Measurements from ENCODE around the gene RAB33A. TPM values are rescaled to one million over a fixed set of nuclear protein-coding genes. Genes with fewer than 3 reads are reported as not detected.

Gene RAB33A
- total and polyA plus RNA-seq, 9 of the 15 experiments (the other 6 are each of a cell fraction or from before 2014, with no cell fraction given) = 0.04 to 0.20 (median 0.06) TPM; not detected in 4

DNA sequence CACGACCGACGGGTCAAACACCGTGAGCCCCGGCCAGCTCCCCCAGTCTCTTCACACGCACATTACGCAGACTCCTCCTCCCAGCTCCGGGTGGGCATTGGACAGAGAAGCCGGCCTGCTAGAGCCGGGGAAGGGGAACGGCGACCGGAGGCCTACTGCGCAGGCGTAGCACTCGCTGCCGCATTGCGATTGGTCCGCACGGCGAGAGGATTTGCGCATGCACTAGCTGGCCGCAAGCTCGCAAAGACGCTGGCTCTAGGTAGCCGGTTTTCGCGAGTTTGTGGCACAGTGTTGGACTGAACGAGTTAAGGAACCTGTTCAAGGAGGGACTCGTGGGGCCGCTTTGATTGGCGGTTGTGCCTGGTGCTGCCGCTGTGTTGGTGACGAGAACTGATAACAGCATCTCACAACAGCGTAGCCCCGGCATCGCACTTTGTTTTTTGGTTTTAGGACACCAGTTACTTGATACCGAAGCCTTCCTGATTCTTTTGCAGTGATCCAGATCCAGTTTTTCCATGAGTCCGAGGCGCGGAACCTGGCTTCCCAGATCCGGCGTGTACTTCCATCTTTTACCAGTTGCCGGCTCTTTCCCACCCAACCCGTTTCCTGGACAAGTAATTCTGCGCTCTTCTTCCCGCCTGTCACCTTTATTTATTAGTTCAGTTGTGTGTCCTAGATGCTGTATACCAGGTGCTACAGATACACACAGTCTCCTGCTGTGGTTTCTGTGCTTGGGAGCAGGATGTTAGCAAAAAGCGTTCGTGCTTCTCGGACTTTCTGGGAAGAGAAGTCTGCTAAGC lies 5.9 kb upstream of the RAB33A start, which contains the start of gene AIFM1 (continued):
- TF ChIP-seq XRCC4 (IDR thresholded peaks at IDR 0.05; ENCODE audit: extremely low read depth, insufficient read depth, insufficient read length) = no peak
- peak; percentile 86 for TF ChIP-seq POLR2H (tag; IDR thresholded peaks at IDR 0.05; ENCODE audit: low read depth)
- TF ChIP-seq PRMT5 (CRISPR knock-in tag; IDR thresholded peaks at IDR 0.05) = no peak
- no peak for TF ChIP-seq MCM7 (IDR thresholded peaks at IDR 0.05)
- no peak; the same call in 1 of the 2 replicates for TF ChIP-seq LCOR (CRISPR knock-in tag; IDR thresholded peaks at IDR 0.05)
- TF ChIP-seq KHSRP (IDR thresholded peaks at IDR 0.05) = no peak
- TF ChIP-seq ETV6 (IDR thresholded peaks at IDR 0.05; ENCODE audit: borderline replicate concordance in 1 of 2, low read depth in 2 of 2, low read length in 1 of 2) = no peak
- TF ChIP-seq ETV6 (CRISPR knock-in tag; IDR thresholded peaks at IDR 0.05; ENCODE audit: borderline replicate concordance) = no peak
- TF ChIP-seq E2F6 (IDR thresholded peaks at IDR 0.05; ENCODE audit: borderline replicate concordance in 1 of 2, extremely low read depth in 1 of 2, insufficient read depth in 1 of 2, insufficient read length in 1 of 2, low read depth in 1 of 2, low read length in 1 of 2, poor library complexity in 1 of 2, severe bottlenecking in 1 of 2) = peak; percentile 60 to 78
- peak; percentile 94 for TF ChIP-seq MEIS2 (IDR thresholded peaks at IDR 0.05; ENCODE audit: partially characterized antibody)
- peak; percentile 93 for TF ChIP-seq XRCC5 (IDR thresholded peaks at IDR 0.05; ENCODE audit: low read depth, low read length)
- TF ChIP-seq MYC (IDR thresholded peaks at IDR 0.05; ENCODE audit: low read depth, low read length) = no peak; the same call in 1 of the 2 replicates
- TF ChIP-seq MYC (CRISPR knock-in tag; IDR thresholded peaks at IDR 0.05; ENCODE audit: borderline replicate concordance, low read depth) = no peak
- peak; percentile 45 for TF ChIP-seq NCOA1 (IDR thresholded peaks at IDR 0.05; ENCODE audit: low read depth)
- no peak for TF ChIP-seq MXD1 (CRISPR knock-in tag; IDR thresholded peaks at IDR 0.05; ENCODE audit: borderline replicate concordance, poor library complexity, severe bottlenecking)
- peak; percentile 70; the same call in 1 of the 2 replicates for TF ChIP-seq HMBOX1 (IDR thresholded peaks at IDR 0.05)
- no peak for TF ChIP-seq CBFA2T2 (conservative IDR thresholded peaks at IDR 0.05)
- TF ChIP-seq RFX5 (IDR thresholded peaks at IDR 0.05; ENCODE audit: low read depth, low read length) = peak; percentile 46
- no peak for TF ChIP-seq ZNF197 (CRISPR knock-in tag; IDR thresholded peaks at IDR 0.05; ENCODE audit: low read depth)
- no peak for TF ChIP-seq NFIX (CRISPR knock-in tag; IDR thresholded peaks at IDR 0.05; ENCODE audit: low read depth)
- peak; percentile 49; the same call in 1 of the 2 replicates for TF ChIP-seq NR4A1 (CRISPR knock-in tag; IDR thresholded peaks at IDR 0.05)
- no peak for TF ChIP-seq NR4A1 (tag; IDR thresholded peaks at IDR 0.05)
- no peak for TF ChIP-seq WHSC1 (IDR thresholded peaks at IDR 0.05; ENCODE audit: low read length)
- TF ChIP-seq MECOM (CRISPR knock-in tag; IDR thresholded peaks at IDR 0.05) = peak; percentile 72; the same call in 1 of the 2 replicates
- no peak for TF ChIP-seq NCOA2 (IDR thresholded peaks at IDR 0.05; ENCODE audit: partially characterized antibody in 2 of 2)
- TF ChIP-seq ESRRB (CRISPR knock-in tag; IDR thresholded peaks at IDR 0.05; ENCODE audit: borderline replicate concordance) = no peak

All from K562 (cell line).